ENCODE results near the gene SLC35B1. TPM values are rescaled to one million over a fixed set of nuclear protein-coding genes. Genes with fewer than 3 reads are reported as not detected.

Gene SLC35B1
- total RNA-seq, 1 experiment from 2014 or later = 99.6 TPM

DNA sequence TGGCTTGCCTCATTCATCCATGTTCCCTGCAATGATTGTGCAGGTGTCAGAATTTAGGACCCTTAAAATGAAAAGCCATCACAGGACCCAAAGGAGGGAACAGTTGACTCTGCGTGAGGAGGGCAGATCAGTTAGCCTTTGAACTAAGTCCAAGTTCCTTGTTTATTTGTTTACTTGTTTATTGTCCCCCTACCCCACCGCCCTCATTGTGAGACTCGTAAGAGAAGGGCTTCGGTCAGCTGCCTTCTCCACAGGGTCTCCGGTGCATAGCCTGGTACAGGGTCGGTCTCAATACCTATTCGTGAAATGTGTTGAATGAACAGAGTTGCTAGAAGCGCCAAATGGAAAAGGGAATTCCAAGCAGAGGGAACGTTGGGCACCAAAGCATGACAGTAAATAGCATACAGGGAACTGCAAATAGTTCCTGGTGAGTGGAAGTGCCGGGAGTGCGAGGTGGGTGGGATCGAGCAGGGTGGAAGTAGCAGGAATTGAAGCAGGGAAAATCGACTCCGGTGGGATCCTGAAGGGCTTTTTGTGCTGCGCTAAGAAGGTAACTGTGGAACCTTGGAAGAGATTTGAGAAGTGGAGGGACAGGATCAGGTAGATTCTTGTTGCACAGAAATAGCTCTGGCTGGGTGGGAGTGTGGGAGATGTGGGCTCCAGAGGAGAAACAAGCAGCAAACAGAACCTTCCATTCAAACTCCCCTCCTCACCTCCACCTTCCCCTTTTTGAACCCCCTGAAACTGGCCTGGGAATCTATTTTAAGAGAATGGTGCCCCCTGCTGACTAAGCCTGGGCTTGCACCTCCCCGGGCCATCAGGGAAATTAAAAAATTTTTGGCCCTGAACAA is 12.7 kb downstream of the SLC35B1 start:
- intact Hi-C loops (cut with micrococcal nuclease) = loop anchor here (1.0 kb wide), 2 partner anchors 120 to 127 kb away; partner anchors contain the start of gene NXPH3
- BruUV-seq (replicated peaks) = no TSS peak
- peaks cover 11% of the 10 kb centered on the region for H3K36me3 Mint-ChIP-seq (ENCODE audit: insufficient read depth, unreplicated experiment)
- H3K9me3 Mint-ChIP-seq (ENCODE audit: unreplicated experiment) = no peaks in the 10 kb centered on the region
- H3K4me3 Mint-ChIP-seq (ENCODE audit: unreplicated experiment) = no peak overlapping the region
- no peaks in the 10 kb centered on the region for H3K27me3 Mint-ChIP-seq (ENCODE audit: insufficient read depth, unreplicated experiment)
- DNase-seq (ENCODE audit: unreplicated experiment) = peak; percentile 30
- ChIA-PET POLR2A (interaction anchor here (0.8 to 1.4 kb wide), 5 partner anchors 10 to 138 kb away, joined by 3 to 4 read pairs (median 3); partner anchors contain the start of gene SLC35B1), CTCF (interaction anchor here (0.6 to 15.6 kb wide), 26 partner anchors 10 to 1584 kb away, joined by 3 to 325 read pairs (median 4); partner anchors contain the start of genes NXPH3 and SLC35B1)
- no peak overlapping the region for H3K27ac Mint-ChIP-seq (ENCODE audit: low read depth, unreplicated experiment)
- TF ChIP-seq, protein P1, sequence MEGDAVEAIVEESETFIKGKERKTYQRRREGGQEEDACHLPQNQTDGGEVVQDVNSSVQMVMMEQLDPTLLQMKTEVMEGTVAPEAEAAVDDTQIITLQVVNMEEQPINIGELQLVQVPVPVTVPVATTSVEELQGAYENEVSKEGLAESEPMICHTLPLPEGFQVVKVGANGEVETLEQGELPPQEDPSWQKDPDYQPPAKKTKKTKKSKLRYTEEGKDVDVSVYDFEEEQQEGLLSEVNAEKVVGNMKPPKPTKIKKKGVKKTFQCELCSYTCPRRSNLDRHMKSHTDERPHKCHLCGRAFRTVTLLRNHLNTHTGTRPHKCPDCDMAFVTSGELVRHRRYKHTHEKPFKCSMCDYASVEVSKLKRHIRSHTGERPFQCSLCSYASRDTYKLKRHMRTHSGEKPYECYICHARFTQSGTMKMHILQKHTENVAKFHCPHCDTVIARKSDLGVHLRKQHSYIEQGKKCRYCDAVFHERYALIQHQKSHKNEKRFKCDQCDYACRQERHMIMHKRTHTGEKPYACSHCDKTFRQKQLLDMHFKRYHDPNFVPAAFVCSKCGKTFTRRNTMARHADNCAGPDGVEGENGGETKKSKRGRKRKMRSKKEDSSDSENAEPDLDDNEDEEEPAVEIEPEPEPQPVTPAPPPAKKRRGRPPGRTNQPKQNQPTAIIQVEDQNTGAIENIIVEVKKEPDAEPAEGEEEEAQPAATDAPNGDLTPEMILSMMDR (IDR thresholded peaks at IDR 0.05; ENCODE audit: unreplicated experiment) = peak; percentile 92
- no peaks in the 10 kb centered on the region for H3K4me1 Mint-ChIP-seq (ENCODE audit: insufficient read depth, unreplicated experiment)

- CTCF ChIA-PET = interaction anchor here (15.6 kb wide), 1 partner anchor 121 kb away, joined by 325 read pairs; the partner anchor contains the start of gene NXPH3
- H3K4me3 Mint-ChIP-seq (ENCODE audit: unreplicated experiment) = no peak overlapping the region
Observed at GRCh38 chr17:49692751-49693150, 15.0 kb downstream of the SLC35B1 start.

DNA sequence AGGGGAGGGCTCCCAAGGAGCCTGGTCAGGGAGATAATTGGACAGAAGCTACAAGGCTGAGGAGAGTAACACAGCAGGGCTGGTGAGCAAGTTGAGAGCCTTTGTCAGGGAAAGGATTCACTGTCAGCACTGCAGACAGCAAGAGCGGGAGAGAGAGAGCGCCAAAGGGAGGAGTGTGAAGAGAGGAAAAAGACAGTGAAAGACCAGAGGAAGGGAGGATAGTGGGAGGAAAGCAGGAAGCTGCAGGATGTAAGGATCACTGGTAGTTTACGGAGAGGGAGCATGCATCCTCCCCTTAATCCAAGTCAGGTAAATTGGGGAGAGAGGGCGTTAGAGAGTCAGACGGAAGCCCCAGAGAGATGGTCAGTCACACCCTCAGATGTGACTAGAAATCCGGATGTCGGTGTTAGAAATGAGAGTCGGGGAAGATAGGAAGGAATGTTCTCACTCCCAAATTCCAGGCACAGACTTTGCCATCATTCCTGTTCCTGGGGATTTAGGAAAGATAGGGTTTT is 16.0 kb downstream of the SLC35B1 start:
- H3K27ac Mint-ChIP-seq (ENCODE audit: low read depth, unreplicated experiment) = no peak overlapping the region
- POLR2A ChIA-PET = interaction anchor here (0.6 kb wide), 1 partner anchor 168 kb away, joined by 3 read pairs; no protein-coding TSS in a partner anchor

More at GRCh38 chr17:49692751-49693150, 15.0 kb downstream of the SLC35B1 start:
- no TSS peak for BruUV-seq (replicated peaks)
- Mint-ChIP-seq H3K27ac (ENCODE audit: low read depth, unreplicated experiment) (no peak overlapping the region), H3K36me3 (ENCODE audit: insufficient read depth, unreplicated experiment) (peaks cover 4% of the 10 kb centered on the region), H3K27me3 (ENCODE audit: insufficient read depth, unreplicated experiment) (no peaks in the 10 kb centered on the region), H3K4me1 (ENCODE audit: insufficient read depth, unreplicated experiment) (peaks cover 6% of the 10 kb centered on the region), H3K9me3 (ENCODE audit: unreplicated experiment) (no peaks in the 10 kb centered on the region)
- TF ChIP-seq, protein P1 (IDR thresholded peaks at IDR 0.05; ENCODE audit: unreplicated experiment) = no peak
- no peak for DNase-seq (ENCODE audit: unreplicated experiment)
- intact Hi-C loops (cut with micrococcal nuclease) = no loop called here
- POLR2A ChIA-PET = no interaction called here

More for the DNA sequence above, 16.0 kb downstream of the SLC35B1 start:
- peaks cover 6% of the 10 kb centered on the region for H3K4me1 Mint-ChIP-seq (ENCODE audit: insufficient read depth, unreplicated experiment)
- BruUV-seq (replicated peaks) = no TSS peak
- no peak for DNase-seq (ENCODE audit: unreplicated experiment)
- intact Hi-C loops (cut with micrococcal nuclease) = no loop called here
- H3K9me3 Mint-ChIP-seq (ENCODE audit: unreplicated experiment) = no peaks in the 10 kb centered on the region
- no peaks in the 10 kb centered on the region for H3K27me3 Mint-ChIP-seq (ENCODE audit: insufficient read depth, unreplicated experiment)
- CTCF ChIA-PET = interaction anchor here (1.4 to 15.6 kb wide), 2 partner anchors 120 to 135 kb away, joined by 7 to 325 read pairs; partner anchors contain the start of gene NXPH3
- peaks cover 4% of the 10 kb centered on the region for H3K36me3 Mint-ChIP-seq (ENCODE audit: insufficient read depth, unreplicated experiment)
- TF ChIP-seq, protein P1 (IDR thresholded peaks at IDR 0.05; ENCODE audit: unreplicated experiment) = no peak
- no peak overlapping the region for H3K4me3 Mint-ChIP-seq (ENCODE audit: unreplicated experiment)

Measured in MCF 10A (cell line).